H9 (cell line): Measurements from ENCODE around the gene ZNF786. TPM values are rescaled to one million over a fixed set of nuclear protein-coding genes. Genes with fewer than 3 reads are reported as not detected.

Experiments
- DNase-seq: peaks from one replicate; pipeline ENCODE4 v3.0.0-alpha.2; 2017
- H2AFZ ChIP-seq: one replicate; pipeline ENCODE4 v1.6.1; 2013; ENCODE audit warnings: mild to moderate bottlenecking, low read length, control low read depth, moderate library complexity
- H2AK5ac ChIP-seq: 2 replicates; pipeline ENCODE4 v1.6.1; 2013; ENCODE audit warnings: low read length, control low read depth, mixed read lengths; ENCODE audit not compliant: insufficient read length
- H2BK120ac ChIP-seq: one replicate; pipeline ENCODE4 v1.6.1; 2013; ENCODE audit warnings: low read depth, mild to moderate bottlenecking, low read length, control low read depth, inconsistent platforms; ENCODE audit not compliant: poor library complexity, severe bottlenecking
- H2BK12ac ChIP-seq: 2 replicates; pipeline ENCODE4 v1.6.1; 2013; ENCODE audit warnings: low read length, control low read depth, mixed read lengths, low read depth; ENCODE audit not compliant: insufficient read length
- H2BK15ac ChIP-seq: 2 replicates; pipeline ENCODE4 v1.6.1; 2013; ENCODE audit warnings: low read depth, low read length, control low read depth
- H2BK20ac ChIP-seq: one replicate; pipeline ENCODE4 v1.6.1; 2013; ENCODE audit warnings: low read depth, mild to moderate bottlenecking, low read length, control low read depth, inconsistent platforms; ENCODE audit not compliant: poor library complexity, severe bottlenecking
- H2BK5ac ChIP-seq: 2 replicates; pipeline ENCODE4 v1.6.1; 2013; ENCODE audit warnings: low read length, control low read depth, mixed read lengths; ENCODE audit not compliant: insufficient read length
- H3K14ac ChIP-seq: 2 replicates; pipeline ENCODE4 v1.6.1; 2013; ENCODE audit warnings: low read length, control low read depth; ENCODE audit not compliant: insufficient read depth
- H3K18ac ChIP-seq: 2 replicates; pipeline ENCODE4 v1.6.1; 2013; ENCODE audit warnings: low read depth, mild to moderate bottlenecking, mixed read lengths, low read length, control low read depth; ENCODE audit not compliant: insufficient read length
- H3K23ac ChIP-seq: 2 replicates; pipeline ENCODE4 v1.6.1; 2013; ENCODE audit warnings: low read length, control low read depth, mixed read lengths, low read depth; ENCODE audit not compliant: insufficient read length
- H3K23me2 ChIP-seq: 2 replicates; pipeline ENCODE4 v1.6.1; 2013; ENCODE audit warnings: low read depth, mild to moderate bottlenecking, mixed read lengths, low read length, control low read depth; ENCODE audit not compliant: insufficient read length, poor library complexity, severe bottlenecking
- H3K27ac ChIP-seq: 2 replicates; pipeline ENCODE4 v1.5.1; 2013; ENCODE audit warnings: low read length, control low read depth, mixed read lengths, low read depth; ENCODE audit not compliant: insufficient read length
- H3K27me3 ChIP-seq: 2 replicates; pipeline ENCODE4 v1.6.1; 2013; ENCODE audit warnings: low read length, control low read depth, inconsistent platforms; ENCODE audit not compliant: insufficient read depth
- H3K4ac ChIP-seq: 2 replicates; pipeline ENCODE4 v1.6.1; 2013; ENCODE audit warnings: low read depth, mild to moderate bottlenecking, control low read depth, inconsistent platforms, low read length, moderate library complexity
- H3K4me1 ChIP-seq: 2 replicates; pipeline ENCODE4 v1.6.1; 2013; ENCODE audit warnings: low read length, control low read depth, inconsistent platforms; ENCODE audit not compliant: insufficient read depth
- H3K4me2 ChIP-seq: 2 replicates; pipeline ENCODE4 v1.6.1; 2013; ENCODE audit warnings: low read length, control low read depth, mixed read lengths; ENCODE audit not compliant: insufficient read length, insufficient read depth
- H3K56ac ChIP-seq: 2 replicates; pipeline ENCODE4 v1.6.1; 2013; ENCODE audit warnings: low read depth, mild to moderate bottlenecking, mixed read lengths, low read length, control low read depth; ENCODE audit not compliant: insufficient read length
- H3K79me1 ChIP-seq: 2 replicates; pipeline ENCODE4 v1.6.1; 2013; ENCODE audit warnings: low read depth, mild to moderate bottlenecking, moderate library complexity, low read length, control low read depth, inconsistent platforms; ENCODE audit not compliant: insufficient read depth, poor library complexity, severe bottlenecking
- H3K79me2 ChIP-seq: 2 replicates; pipeline ENCODE4 v1.6.1; 2013; ENCODE audit warnings: low read length, control low read depth, inconsistent platforms; ENCODE audit not compliant: insufficient read depth
- H3K9ac ChIP-seq: 2 replicates; pipeline ENCODE4 v1.6.1; 2013; ENCODE audit warnings: low read length, control low read depth, mixed read lengths; ENCODE audit not compliant: insufficient read length; ENCODE audit errors: extremely low read depth
- H3K9me3 ChIP-seq: one replicate; pipeline ENCODE4 v1.6.1; 2013; ENCODE audit warnings: low read depth, low read length, inconsistent platforms; ENCODE audit not compliant: control insufficient read depth
- H3T11ph ChIP-seq: one replicate; pipeline ENCODE4 v1.6.1; 2013; ENCODE audit warnings: mild to moderate bottlenecking, low read length, control low read depth, inconsistent platforms
- H4K20me1 ChIP-seq: one replicate; pipeline ENCODE4 v1.6.1; 2013; ENCODE audit not compliant: control insufficient read depth, insufficient read length, insufficient read depth
- H4K5ac ChIP-seq: 2 replicates; pipeline ENCODE4 v1.6.1; 2013; ENCODE audit warnings: low read depth, mild to moderate bottlenecking, mixed read lengths, low read length, control low read depth; ENCODE audit not compliant: insufficient read length
- H4K8ac ChIP-seq: replicated peaks from 2 replicates; pipeline ENCODE4 v1.6.1; 2013; ENCODE audit warnings: low read length, control low read depth, mixed read lengths, low read depth; ENCODE audit not compliant: insufficient read length
- H4K91ac ChIP-seq: 2 replicates; pipeline ENCODE4 v1.6.1; 2013; ENCODE audit warnings: low read depth, mild to moderate bottlenecking, moderate library complexity, mixed read lengths, low read length, control low read depth; ENCODE audit not compliant: insufficient read length
- H3K27ac Mint-ChIP-seq, 3 experiments: 2 replicates in 2 of 3; 3 replicates in 1 of 3; pipeline ENCODE4 v1.8.0; 2020 to 2021; ENCODE audit warnings: mixed read lengths in 3 of 3, mild to moderate bottlenecking in 1 of 3, moderate library complexity in 1 of 3
- H3K27me3 Mint-ChIP-seq: 2 replicates; pipeline ENCODE4 v1.8.0; 2021; ENCODE audit warnings: low read depth, mild to moderate bottlenecking, moderate library complexity, mixed read lengths
- H3K36me3 Mint-ChIP-seq, 3 experiments: 2 replicates in 2 of 3; 3 replicates in 1 of 3; pipeline ENCODE4 v1.8.0; 2020 to 2021; ENCODE audit warnings: low read depth in 3 of 3, mixed read lengths in 3 of 3; ENCODE audit not compliant: insufficient read depth in 1 of 3
- H3K4me1 Mint-ChIP-seq, 2 experiments: 2 replicates each; pipeline ENCODE4 v1.8.0; 2020; ENCODE audit warnings: mixed read lengths in 2 of 2
- H3K4me3 Mint-ChIP-seq, 2 experiments: 2 replicates in 1 of 2; 3 replicates in 1 of 2; pipeline ENCODE4 v1.8.0; 2020 to 2021; ENCODE audit warnings: mild to moderate bottlenecking in 2 of 2, mixed read lengths in 2 of 2, moderate library complexity in 1 of 2
- H3K9me3 Mint-ChIP-seq, 2 experiments: 2 replicates in 1 of 2; 3 replicates in 1 of 2; pipeline ENCODE4 v1.8.0; 2020; ENCODE audit warnings: mild to moderate bottlenecking in 2 of 2, mixed read lengths in 2 of 2, moderate library complexity in 1 of 2
- WGBS: extraction: QIAGEN DNeasy Blood & Tissue Kit; methylation state at CpG from one replicate; pipeline ENCODE4 v1.1.7; 2013; ENCODE audit warnings: missing lambda C conversion rate, low lambda C conversion rate, mixed read lengths; ENCODE audit not compliant: insufficient read length; ENCODE audit errors: extremely low coverage; 5-methylcytosine and 5-hydroxymethylcytosine counted together
- total RNA-seq: library from RNA; stranded (reverse); gene quantifications from 2 replicates; pipeline ENCODE4 v1.2.1, GENCODE V29; 2021
- TF ChIP-seq, protein P1 (sequence below): fragments of 200-600 bp; sonication (generic); conservative IDR thresholded peaks from 3 replicates; pipeline ENCODE4 v1.8.0; 2021; ENCODE audit warnings: antibody characterized with exemption, mild to moderate bottlenecking

ZNF786 gene
- total RNA-seq, 1 experiment from 2014 or later = 25.1 TPM

DNA sequence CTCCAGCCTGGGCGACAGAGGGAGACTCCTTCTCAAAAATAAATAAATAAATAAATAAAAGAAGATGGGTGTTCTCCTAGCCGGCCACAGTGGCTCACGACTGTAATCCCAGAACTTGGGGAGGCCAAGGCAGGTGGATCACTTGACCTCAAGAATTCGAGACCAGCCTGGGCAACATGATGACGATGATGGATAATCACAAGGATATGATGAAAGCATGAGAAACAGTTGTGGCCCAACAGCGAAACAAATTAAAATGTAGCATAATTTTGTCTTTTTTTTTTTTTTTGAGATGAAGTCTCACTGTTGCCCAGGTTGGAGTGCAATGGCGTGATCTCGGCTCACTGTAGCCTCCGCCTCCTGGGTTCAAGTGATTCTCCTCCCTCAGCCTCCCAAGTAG is 12.9 kb downstream of the ZNF786 start:
- Histone ChIP-seq H2BK5ac (no peak overlapping the region), H3K9me3 (no peaks in the 10 kb centered on the region), H3K4me1 (0 out of 2 replicates have a peak, but pooled peaks cover 2% of the 10 kb centered on the region), H3K27me3 (no peaks in the 10 kb centered on the region), H2BK15ac (no peak overlapping the region), H4K5ac (no peak overlapping the region), H3K14ac (no peak overlapping the region), H3K56ac (no peak overlapping the region), H2AFZ (no peak overlapping the region), H2AK5ac (no peak overlapping the region), H2BK120ac (no peak overlapping the region), H3K9ac (no peak overlapping the region), H3K18ac (no peak overlapping the region), H3K23ac (no peak overlapping the region), H3K27ac (no peak overlapping the region), H4K8ac (no peak overlapping the region), H3K4ac (no peak overlapping the region), H4K91ac (no peak overlapping the region), H3K4me2 (no peak overlapping the region), H2BK12ac (no peak overlapping the region), H3K79me1 (no peaks in the 10 kb centered on the region), H3K79me2 (no peaks in the 10 kb centered on the region), H4K20me1 (no peaks in the 10 kb centered on the region), H3T11ph (no peak overlapping the region), H2BK20ac (no peak overlapping the region), H3K23me2 (no peaks in the 10 kb centered on the region)
- H3K27me3 Mint-ChIP-seq = no peaks in the 10 kb centered on the region
- TF ChIP-seq, protein P1, sequence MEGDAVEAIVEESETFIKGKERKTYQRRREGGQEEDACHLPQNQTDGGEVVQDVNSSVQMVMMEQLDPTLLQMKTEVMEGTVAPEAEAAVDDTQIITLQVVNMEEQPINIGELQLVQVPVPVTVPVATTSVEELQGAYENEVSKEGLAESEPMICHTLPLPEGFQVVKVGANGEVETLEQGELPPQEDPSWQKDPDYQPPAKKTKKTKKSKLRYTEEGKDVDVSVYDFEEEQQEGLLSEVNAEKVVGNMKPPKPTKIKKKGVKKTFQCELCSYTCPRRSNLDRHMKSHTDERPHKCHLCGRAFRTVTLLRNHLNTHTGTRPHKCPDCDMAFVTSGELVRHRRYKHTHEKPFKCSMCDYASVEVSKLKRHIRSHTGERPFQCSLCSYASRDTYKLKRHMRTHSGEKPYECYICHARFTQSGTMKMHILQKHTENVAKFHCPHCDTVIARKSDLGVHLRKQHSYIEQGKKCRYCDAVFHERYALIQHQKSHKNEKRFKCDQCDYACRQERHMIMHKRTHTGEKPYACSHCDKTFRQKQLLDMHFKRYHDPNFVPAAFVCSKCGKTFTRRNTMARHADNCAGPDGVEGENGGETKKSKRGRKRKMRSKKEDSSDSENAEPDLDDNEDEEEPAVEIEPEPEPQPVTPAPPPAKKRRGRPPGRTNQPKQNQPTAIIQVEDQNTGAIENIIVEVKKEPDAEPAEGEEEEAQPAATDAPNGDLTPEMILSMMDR = no peak
- H3K27ac Mint-ChIP-seq = no peak overlapping the region
- WGBS = no CpG with 5 or more reads among the region's 9 CpGs
- H3K4me3 Mint-ChIP-seq = no peak overlapping the region
- DNase-seq = no peak
- H3K36me3 Mint-ChIP-seq = peaks cover 24 to 59% (median 49%) of the 10 kb centered on the region in 3 experiments
- no peaks in the 10 kb centered on the region for H3K9me3 Mint-ChIP-seq
- peaks cover 3 to 8% of the 10 kb centered on the region in 2 experiments; a peak in 3 of 4 replicates for H3K4me1 Mint-ChIP-seq
